ENCODE results near the gene RNF2. TPM values are rescaled to one million over a fixed set of nuclear protein-coding genes. Genes with fewer than 3 reads are reported as not detected.

The RNF2 gene
- total RNA-seq, 2 donors from 2014 or later: 14.9 to 21.7 TPM

GRCh38 chr1:185137896-185138545 is 92.7 kb downstream of the RNF2 start:
- intact Hi-C loops (cut with DNase I): no loop called here
- Histone ChIP-seq H3K36me3 (no peaks in the 10 kb centered on the region), H3K9ac (ENCODE audit: low read depth in 2 of 2, low read length in 2 of 2) (no peak overlapping the region), H3K27me3 (no peaks in the 10 kb centered on the region), H3K4me3 (no peak overlapping the region), H3K9me3 (peaks cover 3% of the 10 kb centered on the region), H3K27ac (no peak overlapping the region), H3K4me1 (no peaks in the 10 kb centered on the region)
- TF ChIP-seq, protein P1, sequence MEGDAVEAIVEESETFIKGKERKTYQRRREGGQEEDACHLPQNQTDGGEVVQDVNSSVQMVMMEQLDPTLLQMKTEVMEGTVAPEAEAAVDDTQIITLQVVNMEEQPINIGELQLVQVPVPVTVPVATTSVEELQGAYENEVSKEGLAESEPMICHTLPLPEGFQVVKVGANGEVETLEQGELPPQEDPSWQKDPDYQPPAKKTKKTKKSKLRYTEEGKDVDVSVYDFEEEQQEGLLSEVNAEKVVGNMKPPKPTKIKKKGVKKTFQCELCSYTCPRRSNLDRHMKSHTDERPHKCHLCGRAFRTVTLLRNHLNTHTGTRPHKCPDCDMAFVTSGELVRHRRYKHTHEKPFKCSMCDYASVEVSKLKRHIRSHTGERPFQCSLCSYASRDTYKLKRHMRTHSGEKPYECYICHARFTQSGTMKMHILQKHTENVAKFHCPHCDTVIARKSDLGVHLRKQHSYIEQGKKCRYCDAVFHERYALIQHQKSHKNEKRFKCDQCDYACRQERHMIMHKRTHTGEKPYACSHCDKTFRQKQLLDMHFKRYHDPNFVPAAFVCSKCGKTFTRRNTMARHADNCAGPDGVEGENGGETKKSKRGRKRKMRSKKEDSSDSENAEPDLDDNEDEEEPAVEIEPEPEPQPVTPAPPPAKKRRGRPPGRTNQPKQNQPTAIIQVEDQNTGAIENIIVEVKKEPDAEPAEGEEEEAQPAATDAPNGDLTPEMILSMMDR (IDR thresholded peaks at IDR 0.05): no peak
- no peak for DNase-seq

DNA sequence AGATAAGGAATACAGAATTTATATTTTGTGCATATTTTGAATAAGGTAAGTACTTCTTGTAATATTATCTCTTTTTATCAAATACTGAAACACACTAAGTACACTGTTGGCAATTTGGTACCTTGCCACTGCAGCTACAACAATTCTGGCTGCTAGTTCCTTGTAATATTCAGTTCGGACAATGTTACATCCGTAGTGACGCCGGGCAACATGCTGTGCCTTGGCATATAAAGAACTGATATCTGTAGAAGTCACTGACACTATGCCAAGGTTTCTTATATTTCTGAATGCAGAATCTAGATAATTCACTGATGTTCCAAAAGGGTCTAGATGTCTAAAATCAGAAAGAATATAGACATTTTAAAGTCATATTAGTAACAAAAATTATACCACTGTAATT is 93.9 kb downstream of the RNF2 start:
- H3K9me3 ChIP-seq: no peaks in the 10 kb centered on the region
- no peak for DNase-seq
- TF ChIP-seq, protein P1 (IDR thresholded peaks at IDR 0.05): no peak
- no peak overlapping the region for H3K9ac ChIP-seq (ENCODE audit: low read depth in 2 of 2, low read length in 2 of 2)
- H3K36me3 ChIP-seq: no peaks in the 10 kb centered on the region
- intact Hi-C loops (cut with DNase I): no loop called here
- no peak overlapping the region for H3K4me3 ChIP-seq
- no peak overlapping the region for H3K27ac ChIP-seq
- H3K27me3 ChIP-seq: no peaks in the 10 kb centered on the region
- H3K4me1 ChIP-seq: no peaks in the 10 kb centered on the region

DNA sequence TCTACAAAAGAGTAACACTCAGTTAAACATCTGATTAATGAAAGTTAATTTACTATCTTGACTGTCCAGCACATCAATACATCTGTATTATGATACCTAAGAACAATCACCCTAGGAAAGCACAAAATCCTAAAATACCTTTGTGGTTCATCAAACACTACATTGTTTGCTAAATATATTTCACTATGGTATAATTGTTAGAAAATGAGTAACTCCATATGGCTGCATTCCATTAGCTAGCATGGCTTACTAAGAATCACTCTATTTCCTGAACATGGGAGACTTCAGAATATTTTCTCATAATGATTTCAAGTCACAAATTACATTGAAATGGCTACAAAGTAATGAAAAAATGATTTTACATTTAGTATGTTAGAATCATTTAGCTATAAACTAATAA is 98.9 kb downstream of the RNF2 start:
- Histone ChIP-seq H3K27ac (no peak overlapping the region), H3K4me1 (no peaks in the 10 kb centered on the region), H3K27me3 (no peaks in the 10 kb centered on the region), H3K9me3 (no peaks in the 10 kb centered on the region), H3K4me3 (no peak overlapping the region), H3K9ac (ENCODE audit: low read depth in 2 of 2, low read length in 2 of 2) (no peak overlapping the region), H3K36me3 (no peaks in the 10 kb centered on the region)
- no peak for DNase-seq
- intact Hi-C loops (cut with DNase I): no loop called here
- TF ChIP-seq, protein P1 (IDR thresholded peaks at IDR 0.05): no peak

- no peak overlapping the region for H3K9ac ChIP-seq (ENCODE audit: low read depth in 2 of 2, low read length in 2 of 2)
- H3K4me3 ChIP-seq: no peak overlapping the region
- intact Hi-C loops (cut with DNase I): loop anchor here (10.0 kb wide), 1 partner anchor 106 kb away; the partner anchor contains the start of gene RNF2
- H3K4me1 ChIP-seq: no peaks in the 10 kb centered on the region
- H3K27me3 ChIP-seq: no peaks in the 10 kb centered on the region
- peaks cover 3% of the 10 kb centered on the region for H3K36me3 ChIP-seq
- no peak overlapping the region for H3K27ac ChIP-seq
- H3K9me3 ChIP-seq: no peaks in the 10 kb centered on the region
- no peak for DNase-seq
- TF ChIP-seq, protein P1 (IDR thresholded peaks at IDR 0.05): no peak
Observed at GRCh38 chr1:185151215-185151614, 105.9 kb downstream of the RNF2 start.

Other genes with a start within 250 kb of the RNF2 start
- gene NIBAN1, start 71.0 kb upstream of the RNF2 start, total RNA-seq: 10 to 100 TPM in 1 of 2 donors, 1 to 10 TPM in 1; 3.8 to 30.9 TPM
- gene TRMT1L, start 111.4 kb downstream of the RNF2 start, total RNA-seq: 10 to 100 TPM; 14.8 to 20.1 TPM
- gene SWT1, start 111.6 kb downstream of the RNF2 start, total RNA-seq: 1 to 10 TPM; 3.4 to 5.7 TPM